Measurements from ENCODE around the gene SLC66A3. TPM values are rescaled to one million over a fixed set of nuclear protein-coding genes. Genes with fewer than 3 reads are reported as not detected.

The SLC66A3 gene
- total RNA-seq, 1 donor from 2014 or later, result 14.3 TPM

GRCh38 chr2:11222845-11223244 is 67.6 kb downstream of the SLC66A3 start:
- Mint-ChIP-seq H3K27ac (ENCODE audit: unreplicated experiment) (no peak overlapping the region), H3K36me3 (ENCODE audit: low read depth, unreplicated experiment) (peaks cover 10% of the 10 kb centered on the region)
- no peak for DNase-seq (ENCODE audit: low read depth)

DNA sequence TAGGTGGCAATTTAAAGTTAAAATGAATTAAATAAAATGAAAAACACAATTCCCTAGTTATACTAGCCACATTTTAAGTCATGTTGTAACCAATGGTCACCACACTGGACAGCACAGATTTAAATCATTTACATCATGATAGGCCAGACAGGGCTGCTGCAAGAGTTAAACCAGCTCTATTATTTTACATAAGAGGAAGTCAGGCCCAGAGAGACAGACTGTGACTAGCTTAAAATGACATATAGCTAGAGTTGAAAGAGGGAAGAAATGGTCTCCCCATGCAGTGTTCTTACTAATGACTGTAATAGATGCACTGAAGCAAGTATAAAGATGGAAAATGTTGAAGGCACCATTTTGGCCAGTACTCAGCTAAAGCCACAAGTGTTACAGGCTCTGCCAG is 69.6 kb downstream of the SLC66A3 start:
- TF ChIP-seq, protein P1, sequence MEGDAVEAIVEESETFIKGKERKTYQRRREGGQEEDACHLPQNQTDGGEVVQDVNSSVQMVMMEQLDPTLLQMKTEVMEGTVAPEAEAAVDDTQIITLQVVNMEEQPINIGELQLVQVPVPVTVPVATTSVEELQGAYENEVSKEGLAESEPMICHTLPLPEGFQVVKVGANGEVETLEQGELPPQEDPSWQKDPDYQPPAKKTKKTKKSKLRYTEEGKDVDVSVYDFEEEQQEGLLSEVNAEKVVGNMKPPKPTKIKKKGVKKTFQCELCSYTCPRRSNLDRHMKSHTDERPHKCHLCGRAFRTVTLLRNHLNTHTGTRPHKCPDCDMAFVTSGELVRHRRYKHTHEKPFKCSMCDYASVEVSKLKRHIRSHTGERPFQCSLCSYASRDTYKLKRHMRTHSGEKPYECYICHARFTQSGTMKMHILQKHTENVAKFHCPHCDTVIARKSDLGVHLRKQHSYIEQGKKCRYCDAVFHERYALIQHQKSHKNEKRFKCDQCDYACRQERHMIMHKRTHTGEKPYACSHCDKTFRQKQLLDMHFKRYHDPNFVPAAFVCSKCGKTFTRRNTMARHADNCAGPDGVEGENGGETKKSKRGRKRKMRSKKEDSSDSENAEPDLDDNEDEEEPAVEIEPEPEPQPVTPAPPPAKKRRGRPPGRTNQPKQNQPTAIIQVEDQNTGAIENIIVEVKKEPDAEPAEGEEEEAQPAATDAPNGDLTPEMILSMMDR (IDR thresholded peaks at IDR 0.05; ENCODE audit: insufficient read depth, low read depth, low read length), result no peak
- TF ChIP-seq EZH2 (IDR thresholded peaks at IDR 0.05; ENCODE audit: insufficient read depth, low read length), result no peak
- Histone ChIP-seq H3K9ac (ENCODE audit: low read length) (no peak overlapping the region), H3K9me3 (ENCODE audit: insufficient read depth, low read depth, low read length) (no peaks in the 10 kb centered on the region), H3K79me2 (ENCODE audit: insufficient read depth, low read length) (peaks cover 4% of the 10 kb centered on the region), H3K4me1 (ENCODE audit: insufficient read depth, low read length) (no peaks in the 10 kb centered on the region), H3K4me3 (ENCODE audit: insufficient read depth, low read depth, low read length) (no peak overlapping the region), H2AFZ (ENCODE audit: low read depth, low read length) (no peak overlapping the region), H3K27ac (ENCODE audit: low read depth, low read length) (no peak overlapping the region), H4K20me1 (ENCODE audit: insufficient read depth, low read length) (no peaks in the 10 kb centered on the region), H3K27me3 (ENCODE audit: insufficient read depth, low read length) (no peaks in the 10 kb centered on the region), H3K4me2 (ENCODE audit: low read length) (no peak overlapping the region), H3K36me3 (ENCODE audit: insufficient read depth, low read length) (peaks cover 7% of the 10 kb centered on the region)
- H3K27me3 Mint-ChIP-seq (ENCODE audit: low read depth, unreplicated experiment), result no peaks in the 10 kb centered on the region
- H3K4me3 Mint-ChIP-seq (ENCODE audit: unreplicated experiment), result no peak overlapping the region
- DNase-seq (ENCODE audit: low read depth) (no peak), FAIRE-seq (no peak)
- H3K27ac Mint-ChIP-seq (ENCODE audit: unreplicated experiment), result no peak overlapping the region
- peaks cover 4% of the 10 kb centered on the region for H3K36me3 Mint-ChIP-seq (ENCODE audit: low read depth, unreplicated experiment)
- H3K9me3 Mint-ChIP-seq (ENCODE audit: unreplicated experiment), result no peaks in the 10 kb centered on the region
- no peaks in the 10 kb centered on the region for H3K4me1 Mint-ChIP-seq (ENCODE audit: low read depth, unreplicated experiment)

More at GRCh38 chr2:11222845-11223244, 67.6 kb downstream of the SLC66A3 start:
- H3K4me3 ChIP-seq (ENCODE audit: insufficient read depth, low read depth, low read length), result no peak overlapping the region
- H3K36me3 ChIP-seq (ENCODE audit: insufficient read depth, low read length), result peaks cover 11% of the 10 kb centered on the region
- no peak overlapping the region for H3K4me3 Mint-ChIP-seq (ENCODE audit: unreplicated experiment)
- no peak for FAIRE-seq
- H3K27me3 Mint-ChIP-seq (ENCODE audit: low read depth, unreplicated experiment), result no peaks in the 10 kb centered on the region
- H3K4me2 ChIP-seq (ENCODE audit: low read length), result no peak overlapping the region
- peaks cover 2% of the 10 kb centered on the region for H3K9me3 Mint-ChIP-seq (ENCODE audit: unreplicated experiment)
- no peak overlapping the region for H2AFZ ChIP-seq (ENCODE audit: low read depth, low read length)
- H3K9me3 ChIP-seq (ENCODE audit: insufficient read depth, low read depth, low read length), result no peaks in the 10 kb centered on the region
- no peak overlapping the region for H3K27ac ChIP-seq (ENCODE audit: low read depth, low read length)
- no peaks in the 10 kb centered on the region for H3K27me3 ChIP-seq (ENCODE audit: insufficient read depth, low read length)
- peaks cover 4% of the 10 kb centered on the region for H3K79me2 ChIP-seq (ENCODE audit: insufficient read depth, low read length)
- H3K9ac ChIP-seq (ENCODE audit: low read length), result no peak overlapping the region
- TF ChIP-seq, protein P1 (IDR thresholded peaks at IDR 0.05; ENCODE audit: insufficient read depth, low read depth, low read length), result no peak
- TF ChIP-seq EZH2 (IDR thresholded peaks at IDR 0.05; ENCODE audit: insufficient read depth, low read length), result no peak
- H3K4me1 ChIP-seq (ENCODE audit: insufficient read depth, low read length), result no peaks in the 10 kb centered on the region
- H4K20me1 ChIP-seq (ENCODE audit: insufficient read depth, low read length), result no peaks in the 10 kb centered on the region
- H3K4me1 Mint-ChIP-seq (ENCODE audit: low read depth, unreplicated experiment), result no peaks in the 10 kb centered on the region

DNA sequence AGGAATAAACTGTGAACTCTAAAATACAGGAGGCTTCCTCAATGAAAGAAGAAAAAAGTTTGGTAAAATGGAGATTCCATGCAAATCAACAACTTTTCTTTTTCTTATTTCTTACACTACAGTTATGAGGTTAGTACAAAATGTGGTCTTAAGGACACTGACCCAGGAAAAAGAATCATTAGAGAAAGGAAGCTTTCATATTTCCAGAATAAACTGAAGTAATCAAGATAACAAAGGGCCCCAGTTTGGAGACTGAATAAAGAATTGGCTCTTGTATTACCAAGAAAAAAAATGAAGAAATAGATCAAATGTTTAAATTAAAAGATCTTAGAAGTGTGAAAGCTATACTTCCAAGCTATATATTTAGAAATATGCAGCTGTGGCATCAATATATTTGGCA is 72.3 kb downstream of the SLC66A3 start:
- H3K27me3 ChIP-seq (ENCODE audit: insufficient read depth, low read length), result no peaks in the 10 kb centered on the region
- no peak overlapping the region for H3K27ac ChIP-seq (ENCODE audit: low read depth, low read length)
- Mint-ChIP-seq H3K4me1 (ENCODE audit: low read depth, unreplicated experiment) (no peaks in the 10 kb centered on the region), H3K9me3 (ENCODE audit: unreplicated experiment) (no peaks in the 10 kb centered on the region), H3K36me3 (ENCODE audit: low read depth, unreplicated experiment) (no peaks in the 10 kb centered on the region), H3K4me3 (ENCODE audit: unreplicated experiment) (no peak overlapping the region), H3K27ac (ENCODE audit: unreplicated experiment) (no peak overlapping the region), H3K27me3 (ENCODE audit: low read depth, unreplicated experiment) (no peaks in the 10 kb centered on the region)
- no peaks in the 10 kb centered on the region for H3K9me3 ChIP-seq (ENCODE audit: insufficient read depth, low read depth, low read length)
- H3K36me3 ChIP-seq (ENCODE audit: insufficient read depth, low read length), result no peaks in the 10 kb centered on the region
- no peaks in the 10 kb centered on the region for H3K4me1 ChIP-seq (ENCODE audit: insufficient read depth, low read length)
- H3K4me3 ChIP-seq (ENCODE audit: insufficient read depth, low read depth, low read length), result no peak overlapping the region
- no peak for DNase-seq (ENCODE audit: low read depth)
- H2AFZ ChIP-seq (ENCODE audit: low read depth, low read length), result no peak overlapping the region
- H4K20me1 ChIP-seq (ENCODE audit: insufficient read depth, low read length), result peaks cover 2% of the 10 kb centered on the region
- TF ChIP-seq, protein P1 (IDR thresholded peaks at IDR 0.05; ENCODE audit: insufficient read depth, low read depth, low read length), result no peak
- TF ChIP-seq EZH2 (IDR thresholded peaks at IDR 0.05; ENCODE audit: insufficient read depth, low read length), result no peak
- FAIRE-seq, result no peak
- H3K79me2 ChIP-seq (ENCODE audit: insufficient read depth, low read length), result peaks cover 9% of the 10 kb centered on the region
- no peak overlapping the region for H3K9ac ChIP-seq (ENCODE audit: low read length)
- H3K4me2 ChIP-seq (ENCODE audit: low read length), result no peak overlapping the region

Data from astrocyte (in vitro differentiated cells and primary cell).